ENCODE results near the gene ZNF337.
"Not testable (repeated sequence)": the region's sequence is repeated elsewhere in the genome, so short reads cannot be mapped to it uniquely, and the experiment has no call there.

The ZNF337 gene

DNA sequence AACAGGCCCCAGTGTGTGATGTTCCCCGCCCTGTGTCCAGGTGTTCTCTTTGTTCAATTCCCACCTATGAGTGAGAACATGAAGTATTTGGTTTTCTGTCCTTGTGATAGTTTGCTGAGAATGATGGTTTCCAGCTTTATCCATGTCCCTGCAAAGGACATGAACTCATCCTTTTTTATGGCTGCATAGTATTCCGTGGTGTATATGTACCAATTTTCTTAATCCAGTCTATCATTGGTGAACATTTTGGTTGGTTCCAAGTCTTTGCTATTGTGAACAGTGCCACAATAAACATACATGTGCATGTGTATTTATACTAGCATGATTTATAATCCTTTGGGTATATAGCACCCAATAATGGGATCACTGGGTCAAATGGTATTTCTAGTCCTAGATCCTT, 66.0 kb downstream of the ZNF337 start:
- not testable (repeated sequence) for DNase-seq

DNA sequence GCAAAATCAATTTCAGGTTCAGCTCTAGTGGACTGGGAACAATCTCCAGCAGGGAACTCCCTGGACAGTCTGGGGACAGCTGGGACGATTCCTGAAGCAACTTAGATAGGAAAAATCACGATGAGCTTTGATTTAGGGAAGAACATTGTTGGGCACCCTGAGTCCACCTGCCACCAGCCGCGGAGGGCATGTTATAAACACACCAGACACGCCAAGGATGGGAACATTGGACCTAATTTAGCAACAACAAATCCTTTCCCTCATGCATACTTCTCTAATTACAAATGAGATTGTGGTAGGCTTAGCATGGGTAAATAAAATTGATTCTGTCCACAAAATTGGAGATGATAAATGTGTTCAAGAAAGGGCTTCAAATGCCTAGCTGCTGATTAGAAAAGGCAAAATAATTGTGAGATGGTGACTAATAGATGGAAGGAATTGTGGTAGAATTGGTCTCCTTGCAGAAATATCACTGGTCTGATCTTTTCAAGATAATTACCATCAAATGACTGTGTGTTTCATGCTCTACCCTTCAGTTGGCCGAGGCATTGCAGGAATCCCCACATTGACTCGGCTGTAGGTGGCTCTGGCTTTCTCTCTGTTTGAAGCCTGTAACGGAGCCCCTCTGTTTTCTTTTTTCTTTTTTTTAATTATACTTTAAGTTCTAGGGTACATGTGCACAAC, 66.7 kb downstream of the ZNF337 start:
- DNase-seq, result no peak

DNA sequence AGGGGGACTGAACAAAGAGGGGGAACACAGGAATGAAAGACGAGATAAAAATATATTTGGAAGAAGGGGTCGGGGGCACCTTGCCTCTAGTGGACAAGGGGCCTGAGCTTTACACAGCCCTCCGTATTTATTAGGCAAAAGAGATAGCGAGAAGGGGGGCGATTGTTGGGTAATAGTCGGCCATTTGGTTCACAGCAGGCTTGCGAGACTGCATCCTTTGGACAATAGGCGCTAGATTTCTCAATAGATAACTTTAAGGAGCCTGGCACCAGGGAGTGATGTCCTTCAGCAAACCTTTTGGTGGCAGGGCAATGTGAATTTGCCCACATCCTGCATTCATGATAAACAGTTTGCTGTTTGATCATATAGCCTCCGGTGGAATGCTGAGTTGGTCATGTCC, 69.9 kb downstream of the ZNF337 start:
- DNase-seq, result no peak

DNA sequence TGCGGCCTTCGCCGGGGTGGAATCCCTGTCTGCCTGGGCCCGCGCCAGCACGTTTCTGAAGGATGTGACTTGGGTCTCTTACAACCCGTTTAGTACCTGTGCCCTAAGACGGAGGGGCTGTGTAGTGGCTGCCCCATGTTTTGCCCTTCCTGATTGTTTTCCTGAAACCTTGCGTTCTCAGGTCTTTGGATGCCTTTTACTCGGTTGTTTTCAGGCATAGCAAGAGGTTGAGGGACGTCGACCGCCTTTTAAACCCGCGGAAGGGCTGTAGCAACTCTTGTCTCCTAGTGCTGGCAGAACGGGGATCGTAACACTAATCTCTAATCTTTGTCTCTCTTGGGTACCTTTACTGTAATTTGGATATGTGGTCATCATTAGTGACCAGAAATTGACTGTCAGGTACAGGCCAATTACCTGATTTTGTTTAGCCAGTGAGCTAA, 72.1 kb downstream of the ZNF337 start:
- peak in 2 of 56 donors; percentile 44 to 53 for DNase-seq
